ENCODE data around the gene LSP1.

GRCh38 chr11:1918436-1919315 is 65.8 kb downstream of the LSP1 start:
- TF ChIP-seq GATA2 (IDR thresholded peaks at IDR 0.05; ENCODE audit: low read depth, low read length) (no peak), GATA3 (IDR thresholded peaks at IDR 0.05; ENCODE audit: low read depth, low read length) (no peak)
